Measurements from ENCODE around the gene ADCY1. TPM values are rescaled to one million over a fixed set of nuclear protein-coding genes. Genes with fewer than 3 reads are reported as not detected.

The ADCY1 gene
- total RNA-seq, 2 donors from 2014 or later = 15.3 to 18.5 TPM

DNA sequence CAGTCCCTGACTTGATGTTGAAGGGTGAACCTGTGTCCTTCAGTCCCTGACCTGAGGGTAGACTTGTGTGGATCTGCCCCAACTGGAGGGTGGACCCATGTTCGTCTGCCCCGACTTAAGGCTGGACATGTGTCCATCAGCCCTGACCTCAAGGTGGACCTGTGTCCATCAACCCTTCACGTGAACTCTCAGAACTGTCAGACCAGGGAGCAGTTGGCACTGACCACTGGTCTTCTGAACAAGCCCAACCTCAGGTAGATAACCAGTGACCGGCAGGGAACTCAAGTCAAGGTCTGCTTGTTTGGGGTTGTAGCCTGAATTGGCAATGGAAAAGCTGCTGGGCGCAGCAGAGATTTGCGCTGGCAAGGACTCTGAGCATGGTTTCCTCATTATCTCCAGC, 96.5 kb downstream of the ADCY1 start:
- no peak overlapping the region for H3K4me3 Mint-ChIP-seq
- H3K4me1 Mint-ChIP-seq = peaks cover 1% of the 10 kb centered on the region
- no peaks in the 10 kb centered on the region for H3K27me3 Mint-ChIP-seq (ENCODE audit: insufficient read depth)
- H3K36me3 ChIP-seq (ENCODE audit: control insufficient read depth, insufficient read depth, low read length) = no peaks in the 10 kb centered on the region
- H3K9me3 ChIP-seq (ENCODE audit: control insufficient read depth, low read length) = no peaks in the 10 kb centered on the region
- no peak for DNase-seq
- no peak overlapping the region for H3K9ac ChIP-seq (ENCODE audit: extremely low read depth, low read length, poor library complexity, severe bottlenecking)
- H3K27ac Mint-ChIP-seq = no peak overlapping the region
- H3K27me3 ChIP-seq (ENCODE audit: control insufficient read depth, insufficient read depth, low read length, poor library complexity, severe bottlenecking) = no peaks in the 10 kb centered on the region
- WGBS, 2 experiments (ENCODE audit: insufficient coverage in 1 of 2, insufficient read length in 1 of 2) = 92 to 95% methylated on average over 5 to 6 of the region's 6 CpGs
- H3K4me1 ChIP-seq (ENCODE audit: control insufficient read depth, insufficient read depth, low read length) = no peaks in the 10 kb centered on the region
- TF ChIP-seq, protein P1, sequence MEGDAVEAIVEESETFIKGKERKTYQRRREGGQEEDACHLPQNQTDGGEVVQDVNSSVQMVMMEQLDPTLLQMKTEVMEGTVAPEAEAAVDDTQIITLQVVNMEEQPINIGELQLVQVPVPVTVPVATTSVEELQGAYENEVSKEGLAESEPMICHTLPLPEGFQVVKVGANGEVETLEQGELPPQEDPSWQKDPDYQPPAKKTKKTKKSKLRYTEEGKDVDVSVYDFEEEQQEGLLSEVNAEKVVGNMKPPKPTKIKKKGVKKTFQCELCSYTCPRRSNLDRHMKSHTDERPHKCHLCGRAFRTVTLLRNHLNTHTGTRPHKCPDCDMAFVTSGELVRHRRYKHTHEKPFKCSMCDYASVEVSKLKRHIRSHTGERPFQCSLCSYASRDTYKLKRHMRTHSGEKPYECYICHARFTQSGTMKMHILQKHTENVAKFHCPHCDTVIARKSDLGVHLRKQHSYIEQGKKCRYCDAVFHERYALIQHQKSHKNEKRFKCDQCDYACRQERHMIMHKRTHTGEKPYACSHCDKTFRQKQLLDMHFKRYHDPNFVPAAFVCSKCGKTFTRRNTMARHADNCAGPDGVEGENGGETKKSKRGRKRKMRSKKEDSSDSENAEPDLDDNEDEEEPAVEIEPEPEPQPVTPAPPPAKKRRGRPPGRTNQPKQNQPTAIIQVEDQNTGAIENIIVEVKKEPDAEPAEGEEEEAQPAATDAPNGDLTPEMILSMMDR (conservative IDR thresholded peaks at IDR 0.05) = no peak
- no peak overlapping the region for H3K4me3 ChIP-seq (ENCODE audit: low read length)
- H3K36me3 Mint-ChIP-seq (ENCODE audit: low read depth) = no peaks in the 10 kb centered on the region
- peaks cover 4% of the 10 kb centered on the region for H3K9me3 Mint-ChIP-seq
- H3K27ac ChIP-seq (ENCODE audit: low read depth, low read length) = no peak overlapping the region

DNA sequence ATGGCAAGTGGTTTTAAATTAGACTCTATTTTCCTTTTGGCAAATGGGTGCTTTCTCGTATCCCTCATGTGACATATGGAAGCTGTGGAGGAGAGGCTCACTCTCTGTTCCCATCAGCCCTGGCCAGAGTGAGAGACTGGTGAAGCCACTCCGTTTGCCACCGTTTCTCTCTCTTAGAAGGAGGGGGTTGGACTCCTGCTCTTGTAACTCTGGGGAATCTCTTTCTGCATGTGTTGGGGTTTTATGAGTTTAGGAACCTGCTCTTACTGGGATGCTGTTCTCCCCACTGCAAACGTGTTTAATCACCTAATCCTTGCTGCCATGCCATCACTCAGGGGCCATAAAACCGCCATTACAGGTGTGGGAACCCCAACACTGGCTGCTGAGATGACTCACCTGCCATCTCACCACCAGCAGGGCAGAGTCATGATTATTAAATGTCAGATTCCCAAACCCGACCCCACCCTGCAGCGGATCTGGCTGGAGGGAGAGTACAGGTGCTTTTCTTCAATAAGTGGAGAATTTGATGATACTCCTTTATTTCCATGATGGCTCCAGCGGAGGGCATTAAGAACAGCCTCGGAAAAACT, 103.2 kb downstream of the ADCY1 start:
- no peaks in the 10 kb centered on the region for H3K4me1 ChIP-seq (ENCODE audit: control insufficient read depth, insufficient read depth, low read length)
- no peaks in the 10 kb centered on the region for H3K36me3 Mint-ChIP-seq (ENCODE audit: low read depth)
- H3K9me3 ChIP-seq (ENCODE audit: control insufficient read depth, low read length) = no peaks in the 10 kb centered on the region
- H3K27me3 Mint-ChIP-seq (ENCODE audit: insufficient read depth) = no peaks in the 10 kb centered on the region
- H3K9ac ChIP-seq (ENCODE audit: extremely low read depth, low read length, poor library complexity, severe bottlenecking) = no peak overlapping the region
- no peak overlapping the region for H3K27ac ChIP-seq (ENCODE audit: low read depth, low read length)
- no peaks in the 10 kb centered on the region for H3K27me3 ChIP-seq (ENCODE audit: control insufficient read depth, insufficient read depth, low read length, poor library complexity, severe bottlenecking)
- no peaks in the 10 kb centered on the region for H3K36me3 ChIP-seq (ENCODE audit: control insufficient read depth, insufficient read depth, low read length)
- no peak overlapping the region for H3K4me3 Mint-ChIP-seq
- TF ChIP-seq, protein P1 (conservative IDR thresholded peaks at IDR 0.05) = no peak
- peaks cover 2% of the 10 kb centered on the region for H3K4me1 Mint-ChIP-seq
- no peak for DNase-seq
- H3K27ac Mint-ChIP-seq = no peak overlapping the region
- H3K4me3 ChIP-seq (ENCODE audit: low read length) = no peak overlapping the region
- WGBS, 2 experiments (ENCODE audit: insufficient coverage in 1 of 2, insufficient read length in 1 of 2) = 90 to 91% methylated on average over 6 to 9 of the region's 9 CpGs
- H3K9me3 Mint-ChIP-seq = no peaks in the 10 kb centered on the region

DNA sequence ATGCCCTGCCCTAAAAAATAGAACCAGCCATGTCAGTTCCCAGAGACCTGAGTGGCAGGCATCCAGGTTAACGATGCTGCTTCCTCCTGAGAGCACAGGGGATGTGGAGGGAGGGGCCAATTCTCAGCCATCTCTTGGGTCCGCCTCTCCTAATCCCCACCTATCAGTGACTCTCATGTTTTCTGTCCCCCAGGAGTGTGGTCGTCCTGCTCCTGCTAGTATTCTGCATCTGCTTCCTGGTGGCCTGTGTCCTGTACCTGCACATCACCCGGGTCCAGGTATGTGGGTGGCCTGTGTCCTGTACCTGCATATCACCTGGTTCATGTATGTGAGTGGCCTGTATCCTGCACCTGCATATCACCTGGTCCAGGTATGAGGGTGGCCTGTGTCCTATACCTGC, 105.3 kb downstream of the ADCY1 start:
- Histone ChIP-seq H3K36me3 (ENCODE audit: control insufficient read depth, insufficient read depth, low read length) (no peaks in the 10 kb centered on the region), H3K27ac (ENCODE audit: low read depth, low read length) (no peak overlapping the region), H3K4me3 (ENCODE audit: low read length) (no peak overlapping the region), H3K9me3 (ENCODE audit: control insufficient read depth, low read length) (no peaks in the 10 kb centered on the region), H3K9ac (ENCODE audit: extremely low read depth, low read length, poor library complexity, severe bottlenecking) (no peak overlapping the region), H3K27me3 (ENCODE audit: control insufficient read depth, insufficient read depth, low read length, poor library complexity, severe bottlenecking) (no peaks in the 10 kb centered on the region), H3K4me1 (ENCODE audit: control insufficient read depth, insufficient read depth, low read length) (no peaks in the 10 kb centered on the region)
- DNase-seq = peak; percentile 44
- H3K4me1 Mint-ChIP-seq = peaks cover 2% of the 10 kb centered on the region
- no peak overlapping the region for H3K4me3 Mint-ChIP-seq
- no peaks in the 10 kb centered on the region for H3K9me3 Mint-ChIP-seq
- H3K36me3 Mint-ChIP-seq (ENCODE audit: low read depth) = no peaks in the 10 kb centered on the region
- H3K27me3 Mint-ChIP-seq (ENCODE audit: insufficient read depth) = no peaks in the 10 kb centered on the region
- H3K27ac Mint-ChIP-seq = no peak overlapping the region
- WGBS, 2 experiments (ENCODE audit: insufficient coverage in 1 of 2, insufficient read length in 1 of 2) = 84 to 100% methylated on average over 1 to 4 of the region's 4 CpGs
- TF ChIP-seq, protein P1 (conservative IDR thresholded peaks at IDR 0.05) = no peak
